HepG2 (cell line): ENCODE data around the gene SMURF1. TPM values are rescaled to one million over a fixed set of nuclear protein-coding genes. Genes with fewer than 3 reads are reported as not detected.

Source experiments
- ATAC-seq: fragments of 200-7000 bp; cut with Tn5 transposase; 3 replicates; pipeline ENCODE4 v1.9.1; 2020; ENCODE audit warnings: mild to moderate bottlenecking, moderate library complexity
- BruUV-seq: library from RNA; stranded (reverse); fragments of 400-500 nt; replicated peaks from 2 replicates; lab custom pipeline; 2021; lab: Mats Ljungman, UMichigan
- CTCF ChIA-PET: fragments of 300-600 bp; formaldehyde crosslinking; extraction: SDS; loops from one replicate; lab custom pipeline; 2021; ENCODE audit warnings: low total read pairs, inconsistent platforms, low intra/inter-chr PET ratio; lab: Yijun Ruan, JAX
- POLR2A ChIA-PET: fragments of 350-600 bp; sonication (Branson Sonifier 250); formaldehyde crosslinking; loops from one replicate; lab custom pipeline; 2020; ENCODE audit warnings: antibody characterized with exemption, inconsistent platforms; lab: Yijun Ruan, JAX
- DNase-seq: peaks from one replicate; pipeline ENCODE4 v3.0.0-alpha.2; 2015; ENCODE audit warnings: low spot score
- FAIRE-seq: peaks from 3 replicates; lab custom pipeline; 2011; peaks lifted over from hg19 to GRCh38; lab: Jason Lieb, UNC
- H2AFZ ChIP-seq: one replicate; pipeline ENCODE4 v1.6.1; 2011; ENCODE audit warnings: low read length, inconsistent platforms
- H3K27ac ChIP-seq: fragments of 300-600 bp; 3 replicates; pipeline ENCODE4 v1.8.0; 2011; ENCODE audit warnings: mixed run types, mild to moderate bottlenecking, mixed read lengths, low read length, inconsistent platforms; ENCODE audit not compliant: insufficient read depth; ENCODE audit errors: extremely low read length
- H3K27me3 ChIP-seq, 2 experiments: fragments of 200-600 bp in 1 of 2; 2 replicates in 1 of 2; 3 replicates in 1 of 2; pipeline versions ENCODE4 v1.6.0 to v1.8.0; 2011; ENCODE audit warnings: low read length in 2 of 2, mild to moderate bottlenecking in 2 of 2, moderate library complexity in 2 of 2, inconsistent platforms in 1 of 2; ENCODE audit not compliant: insufficient read depth in 2 of 2, control insufficient read depth in 1 of 2
- H3K36me3 ChIP-seq, 2 experiments: fragments of 200-600 bp in 1 of 2; replicated peaks in 1 of 2; 2 replicates in 1 of 2; 3 replicates in 1 of 2; pipeline versions ENCODE4 v1.5.1 to v1.8.0; 2011; ENCODE audit warnings: low read length in 2 of 2, inconsistent platforms in 1 of 2; ENCODE audit not compliant: insufficient read depth in 2 of 2, control insufficient read depth in 1 of 2
- H3K4me1 ChIP-seq: 2 replicates; pipeline ENCODE4 v1.5.1; 2012; ENCODE audit warnings: low read length, inconsistent platforms; ENCODE audit not compliant: insufficient read depth
- H3K4me2 ChIP-seq: 2 replicates; pipeline ENCODE4 v1.6.0; 2011; ENCODE audit warnings: low read depth, low read length, inconsistent platforms
- H3K4me3 ChIP-seq, 3 experiments: fragments of 200-600 bp in 1 of 3; sonication (generic), shearing (Covaris generic) in 1 of 3; replicated peaks in 1 of 3; 2 replicates each; pipeline ENCODE4 v1.5.1; 2011 to 2016; ENCODE audit warnings: low read length in 3 of 3, inconsistent platforms in 2 of 3, low read depth in 2 of 3, mild to moderate bottlenecking in 2 of 3, control low read depth in 1 of 3, mixed read lengths in 1 of 3; ENCODE audit not compliant: insufficient read depth in 1 of 3
- H3K79me2 ChIP-seq: one replicate; pipeline ENCODE4 v1.6.1; 2011; ENCODE audit warnings: low read length, inconsistent platforms; ENCODE audit not compliant: insufficient read depth
- H3K9ac ChIP-seq: 2 replicates; pipeline ENCODE4 v1.6.0; 2011; ENCODE audit warnings: mild to moderate bottlenecking, low read depth, low read length, inconsistent platforms; ENCODE audit not compliant: insufficient read depth
- H3K9me3 ChIP-seq: 2 replicates; pipeline ENCODE4 v1.5.1; 2012; ENCODE audit warnings: mild to moderate bottlenecking, low read length
- H4K20me1 ChIP-seq: 2 replicates; pipeline ENCODE4 v1.6.0; 2011; ENCODE audit warnings: inconsistent platforms, mild to moderate bottlenecking, low read length, moderate library complexity; ENCODE audit not compliant: insufficient read depth
- AKAP8 ChIP-seq: sonication (generic); formaldehyde crosslinking; IDR thresholded peaks from 2 replicates; pipeline ENCODE4 v1.5.1; 2020; ENCODE audit warnings: mild to moderate bottlenecking, missing genetic modification reagents
- MAF1 ChIP-seq: sonication (generic); formaldehyde crosslinking; IDR thresholded peaks from 2 replicates; pipeline ENCODE4 v1.5.0; 2020; ENCODE audit warnings: missing genetic modification reagents, borderline replicate concordance
- MEIS1 ChIP-seq: sonication (generic); formaldehyde crosslinking; IDR thresholded peaks from 2 replicates; pipeline ENCODE4 v1.9.0; 2021; ENCODE audit warnings: mild to moderate bottlenecking, missing genetic modification reagents, moderate library complexity, borderline replicate concordance
- RFX5 ChIP-seq: IDR thresholded peaks from 2 replicates; pipeline ENCODE4 v1.6.1; 2011; ENCODE audit warnings: low read depth, low read length, improper control_type of control experiment
- ZBTB37 ChIP-seq: sonication (generic); formaldehyde crosslinking; IDR thresholded peaks from 2 replicates; pipeline ENCODE4 v1.4.0; 2020; ENCODE audit warnings: mild to moderate bottlenecking, missing genetic modification reagents
- ZNF251 ChIP-seq: sonication (generic); formaldehyde crosslinking; IDR thresholded peaks from 2 replicates; pipeline ENCODE4 v1.9.0; 2021; ENCODE audit warnings: mild to moderate bottlenecking, missing genetic modification reagents
- ZNF639 ChIP-seq: conservative IDR thresholded peaks from 2 replicates; pipeline ENCODE4 v1.6.1; 2018; ENCODE audit warnings: missing genetic modification reagents
- WGBS: methylation state at CpG from one replicate; pipeline ENCODE4 v1.1.6; 2017; ENCODE audit warnings: low lambda C conversion rate; 5-methylcytosine and 5-hydroxymethylcytosine counted together
- in situ Hi-C: cut with HindIII; loops from 2 replicates; pipeline ENCODE4 v1.10.0; 2017; ENCODE audit warnings: low pct_unique_long_range_greater_than_20kb; ENCODE audit not compliant: extremely low pct_ligation_motif_present
- intact Hi-C: fragments of 100-400 bp; cut with micrococcal nuclease; formaldehyde crosslinking; loops from one replicate; pipeline ENCODE4 v1.10.0; 2022; ENCODE audit not compliant: unreplicated experiment
- polyA plus RNA-seq, 8 experiments: library from polyadenylated mRNA; depleted of rRNA in 3 of 8; stranded (reverse) in 7 of 8; unstranded in 1 of 8; fragments of >200 nt; fragmentation: Illumina TruSeq in 4 of 8; extraction: Trizol in 4 of 8; gene quantifications; 2 replicates each; pipeline versions ENCODE4 v1.2.1 to v1.2.3, GENCODE V29; 2011 to 2016; ENCODE audit warnings: low read depth in 4 of 8, missing spikeins in 1 of 8, mixed read lengths in 1 of 8; ENCODE audit not compliant: insufficient read depth in 1 of 8
- total RNA-seq, 5 experiments: library from RNA; depleted of rRNA; stranded (reverse); fragments of >200 nt; fragmentation: Illumina TruSeq; extraction: Trizol; gene quantifications; 2 replicates each; pipeline ENCODE4 v1.2.3, GENCODE V29; 2016; ENCODE audit warnings: low read depth in 1 of 5

SMURF1 gene
- total and polyA plus RNA-seq, 2 of the 13 experiments (the other 11 are each of a cell fraction or from before 2014, with no cell fraction given): 8.3 to 11.1 TPM

DNA sequence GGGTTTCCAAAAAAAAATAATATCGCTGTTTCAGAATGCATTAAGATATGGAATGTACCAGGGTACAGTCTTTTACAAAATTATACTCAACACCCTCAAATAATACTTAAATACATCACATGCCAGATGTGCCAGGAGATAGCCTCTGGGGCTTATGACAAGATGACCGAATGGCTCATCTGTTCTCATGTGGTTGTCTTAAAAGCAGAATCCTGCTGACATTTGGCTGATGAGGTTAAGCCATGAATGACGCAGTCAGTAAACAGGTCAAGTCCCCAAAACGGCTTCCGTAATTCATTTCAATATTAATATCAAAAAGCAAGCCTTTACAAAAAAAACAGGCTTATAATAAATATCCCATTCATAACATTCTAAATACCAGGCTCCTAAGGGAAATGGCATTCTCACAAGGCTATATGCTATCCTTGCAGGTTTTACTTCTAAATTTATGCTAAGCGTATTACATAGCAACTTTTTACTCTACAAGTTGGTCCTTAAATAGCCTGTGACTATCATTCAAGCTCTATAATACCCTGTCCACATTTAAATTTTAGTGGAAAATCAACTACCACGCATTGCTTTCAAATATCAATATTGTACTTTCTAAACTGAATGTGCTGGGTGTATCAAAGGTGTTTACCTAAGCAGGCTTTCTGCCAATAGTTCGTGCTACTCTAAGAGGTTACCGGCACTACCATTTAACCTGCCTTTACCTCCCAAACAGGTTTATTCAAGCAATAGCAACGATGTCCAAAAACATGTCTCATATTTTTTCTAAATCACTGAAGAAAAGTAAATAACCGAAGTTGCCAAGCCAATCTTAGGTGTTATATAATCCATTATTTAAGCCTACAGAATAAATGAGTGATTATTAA lies 15.6 kb downstream of the SMURF1 start:
- H3K79me2 ChIP-seq: peaks cover 77% of the 10 kb centered on the region
- TF ChIP-seq RFX5: no peak
- no peak for TF ChIP-seq ZBTB37
- no peak for TF ChIP-seq AKAP8 (CRISPR knock-in tag)
- TF ChIP-seq ZNF251: no peak
- TF ChIP-seq, all 625 proteins: peak for 0
- no peak for FAIRE-seq
- no peak overlapping the region for H3K4me3 ChIP-seq
- H3K9ac ChIP-seq: no peak overlapping the region
- no peak overlapping the region for H3K27ac ChIP-seq
- H3K4me1 ChIP-seq: peaks cover 71% of the 10 kb centered on the region
- no peak overlapping the region for H2AFZ ChIP-seq
- H4K20me1 ChIP-seq: peaks cover 13% of the 10 kb centered on the region; the same call in 1 of the 2 replicates
- in situ Hi-C loops (no loop called here), intact Hi-C loops (no loop called here)
- H3K9me3 ChIP-seq: no peaks in the 10 kb centered on the region
- H3K36me3 ChIP-seq: no peaks in the 10 kb centered on the region
- H3K4me2 ChIP-seq: no peak overlapping the region
- POLR2A ChIA-PET: no interaction called here
- CTCF ChIA-PET: no interaction called here
- no TSS peak for BruUV-seq
- no peaks in the 10 kb centered on the region for H3K27me3 ChIP-seq
- ATAC-seq: no peak
- WGBS: 84% methylated on average over 11 of the region's 11 CpGs
- DNase-seq: no peak

- H3K36me3 ChIP-seq: no peaks in the 10 kb centered on the region
- ChIA-PET CTCF (no interaction called here), POLR2A (no interaction called here)
- WGBS: 96% methylated on average over 6 of the region's 6 CpGs
- DNase-seq (no peak), ATAC-seq (no peak), FAIRE-seq (no peak)
- H3K4me3 ChIP-seq: no peak overlapping the region
- no peak overlapping the region for H3K27ac ChIP-seq
- H3K27me3 ChIP-seq: no peaks in the 10 kb centered on the region
- no peak overlapping the region for H3K9ac ChIP-seq
- TF ChIP-seq ZNF639 (CRISPR knock-in tag) (no peak), MAF1 (CRISPR knock-in tag) (no peak), MEIS1 (CRISPR knock-in tag) (no peak)
- in situ Hi-C loops (no loop called here), intact Hi-C loops (no loop called here)
- no TSS peak for BruUV-seq
- H3K4me2 ChIP-seq: no peak overlapping the region
- H3K9me3 ChIP-seq: no peaks in the 10 kb centered on the region
- peaks cover 67% of the 10 kb centered on the region for H3K4me1 ChIP-seq
- peaks cover 73% of the 10 kb centered on the region for H3K79me2 ChIP-seq
- H4K20me1 ChIP-seq: 0 out of 2 replicates have a peak, but pooled peaks cover 9% of the 10 kb centered on the region
- H2AFZ ChIP-seq: no peak overlapping the region
Measured at GRCh38 chr7:99127636-99128035, 16.3 kb downstream of the SMURF1 start.
